Activated naive CD4-positive, alpha-beta T cell treated with Interleukin-2 at 50 U/mL for 16 hours (primary cell): ENCODE data around the gene HNF4A.
"Not testable (repeated sequence)": the region's sequence is repeated elsewhere in the genome, so short reads cannot be mapped to it uniquely, and the experiment has no call there.

ENCODE experiments used
- DNase-seq: peaks from one replicate; pipeline ENCODE4 v3.0.0-alpha.2; 2020

The HNF4A gene

GRCh38 chr20:44355498-44356352 lies at the start of gene HNF4A:
Gene HNF4A (plus strand): TSS chr20:44355699. CDS start chr20:44355805, 106 bp downstream.
- no peak for DNase-seq

GRCh38 chr20:44306927-44307326 lies 48.6 kb upstream of the HNF4A start:
- DNase-seq, result no peak

- DNase-seq, result no peak
These were observed 45.5 kb upstream of the HNF4A start for GRCh38 chr20:44309763-44310663.

- DNase-seq, result peak; percentile 98
These were observed 44.5 kb upstream of the HNF4A start, which contains the start of gene FITM2 for GRCh38 chr20:44310664-44311639. Gene FITM2 (minus strand): TSS chr20:44311202. CDS start chr20:44311148, 54 bp downstream.

- DNase-seq, result no peak
These were observed 40.6 kb upstream of the HNF4A start for GRCh38 chr20:44314870-44315269.

GRCh38 chr20:44319839-44320422 lies 35.6 kb upstream of the HNF4A start:
- DNase-seq, result no peak

GRCh38 chr20:44324343-44324742 lies 31.2 kb upstream of the HNF4A start:
- no peak for DNase-seq

GRCh38 chr20:44326391-44327159 lies 28.9 kb upstream of the HNF4A start:
- DNase-seq, result peak; percentile 21

GRCh38 chr20:44327748-44328147 lies 27.8 kb upstream of the HNF4A start:
- DNase-seq, result not testable (repeated sequence)

GRCh38 chr20:44328428-44328827 lies 27.1 kb upstream of the HNF4A start:
- no peak for DNase-seq

- no peak for DNase-seq
These were observed 24.3 kb upstream of the HNF4A start for GRCh38 chr20:44331201-44331600.

- no peak for DNase-seq
These were observed 21.2 kb upstream of the HNF4A start for GRCh38 chr20:44334306-44334705.

- no peak for DNase-seq
These were observed 20.8 kb upstream of the HNF4A start for GRCh38 chr20:44334709-44335108.

GRCh38 chr20:44335675-44336074 lies 19.8 kb upstream of the HNF4A start:
- DNase-seq, result no peak

- no peak for DNase-seq
These were observed 19.4 kb upstream of the HNF4A start for GRCh38 chr20:44336086-44336485.

- no peak for DNase-seq
These were observed 18.6 kb upstream of the HNF4A start, which contains the start of gene R3HDML for GRCh38 chr20:44336725-44337380. Gene R3HDML (plus strand): TSS chr20:44337043. CDS start chr20:44337158, 115 bp downstream.

GRCh38 chr20:44342248-44342647 lies 13.3 kb upstream of the HNF4A start:
- DNase-seq, result no peak

GRCh38 chr20:44343162-44343675 lies 12.3 kb upstream of the HNF4A start:
- no peak for DNase-seq

GRCh38 chr20:44344723-44345122 lies 10.8 kb upstream of the HNF4A start:
- no peak for DNase-seq

- no peak for DNase-seq
These were observed 10.4 kb upstream of the HNF4A start for GRCh38 chr20:44345147-44345546.
